Astrocyte (in vitro differentiated cells and primary cell): ENCODE measurements around the gene CAMK1D. TPM values are rescaled to one million over a fixed set of nuclear protein-coding genes. Genes with fewer than 3 reads are reported as not detected.

ENCODE experiments used
- DNase-seq: peaks from one replicate; pipeline ENCODE4 v3.0.0-alpha.2; 2010; ENCODE audit warnings: low read depth
- FAIRE-seq: peaks from 2 replicates; lab custom pipeline; 2011; peaks lifted over from hg19 to GRCh38; lab: Jason Lieb, UNC
- H2AFZ ChIP-seq: 2 replicates; pipeline ENCODE4 v1.6.0; 2012; ENCODE audit warnings: low read depth, low read length, inconsistent platforms
- H3K27ac ChIP-seq: 2 replicates; pipeline ENCODE4 v1.5.1; 2011; ENCODE audit warnings: low read depth, low read length, inconsistent platforms
- H3K27me3 ChIP-seq: 2 replicates; pipeline ENCODE4 v1.6.0; 2011; ENCODE audit warnings: low read length, inconsistent platforms; ENCODE audit not compliant: insufficient read depth
- H3K36me3 ChIP-seq: 2 replicates; pipeline ENCODE4 v1.5.1; 2011; ENCODE audit warnings: low read length, inconsistent platforms; ENCODE audit not compliant: insufficient read depth
- H3K4me1 ChIP-seq: 2 replicates; pipeline ENCODE4 v1.5.1; 2011; ENCODE audit warnings: low read length, inconsistent platforms; ENCODE audit not compliant: insufficient read depth
- H3K4me2 ChIP-seq: 2 replicates; pipeline ENCODE4 v1.6.0; 2012; ENCODE audit warnings: low read length, inconsistent platforms
- H3K4me3 ChIP-seq: 2 replicates; pipeline ENCODE4 v1.5.1; 2011; ENCODE audit warnings: low read depth, mild to moderate bottlenecking, low read length, inconsistent platforms; ENCODE audit not compliant: insufficient read depth
- H3K79me2 ChIP-seq: 2 replicates; pipeline ENCODE4 v1.6.0; 2012; ENCODE audit warnings: mild to moderate bottlenecking, low read length, inconsistent platforms; ENCODE audit not compliant: insufficient read depth
- H3K9ac ChIP-seq: 2 replicates; pipeline ENCODE4 v1.6.0; 2012; ENCODE audit warnings: mild to moderate bottlenecking, low read length, inconsistent platforms
- H3K9me3 ChIP-seq: 2 replicates; pipeline ENCODE4 v1.5.1; 2012; ENCODE audit warnings: low read depth, mild to moderate bottlenecking, low read length, inconsistent platforms; ENCODE audit not compliant: insufficient read depth
- H4K20me1 ChIP-seq: 2 replicates; pipeline ENCODE4 v1.6.0; 2012; ENCODE audit warnings: low read length, inconsistent platforms; ENCODE audit not compliant: insufficient read depth
- H3K27ac Mint-ChIP-seq: one replicate; pipeline ENCODE4 v1.8.0; 2021; ENCODE audit warnings: mild to moderate bottlenecking, mixed read lengths; ENCODE audit not compliant: unreplicated experiment
- H3K27me3 Mint-ChIP-seq: one replicate; pipeline ENCODE4 v1.8.0; 2021; ENCODE audit warnings: low read depth, mixed read lengths; ENCODE audit not compliant: unreplicated experiment
- H3K36me3 Mint-ChIP-seq: one replicate; pipeline ENCODE4 v1.8.0; 2021; ENCODE audit warnings: low read depth, mixed read lengths; ENCODE audit not compliant: unreplicated experiment
- H3K4me1 Mint-ChIP-seq: one replicate; pipeline ENCODE4 v1.8.0; 2021; ENCODE audit warnings: low read depth, mixed read lengths; ENCODE audit not compliant: unreplicated experiment
- H3K4me3 Mint-ChIP-seq: one replicate; pipeline ENCODE4 v1.8.0; 2021; ENCODE audit warnings: mild to moderate bottlenecking, moderate library complexity, mixed read lengths; ENCODE audit not compliant: unreplicated experiment
- H3K9me3 Mint-ChIP-seq: one replicate; pipeline ENCODE4 v1.8.0; 2021; ENCODE audit warnings: mild to moderate bottlenecking, mixed read lengths; ENCODE audit not compliant: unreplicated experiment
- EZH2 ChIP-seq: IDR thresholded peaks from 2 replicates; pipeline ENCODE4 v1.6.1; 2012; ENCODE audit warnings: mild to moderate bottlenecking, low read length, inconsistent platforms; ENCODE audit not compliant: insufficient read depth
- total RNA-seq: library from RNA; stranded (reverse); gene quantifications from 2 replicates; pipeline ENCODE4 v1.2.1, GENCODE V29; 2021
- TF ChIP-seq, protein P1 (sequence below): IDR thresholded peaks from 2 replicates; pipeline ENCODE4 v1.5.1; 2011; ENCODE audit warnings: low read depth, mild to moderate bottlenecking, inconsistent platforms, low read length, moderate library complexity; ENCODE audit not compliant: insufficient read depth

CAMK1D gene
- total RNA-seq, 1 donor from 2014 or later: 23.6 TPM

DNA sequence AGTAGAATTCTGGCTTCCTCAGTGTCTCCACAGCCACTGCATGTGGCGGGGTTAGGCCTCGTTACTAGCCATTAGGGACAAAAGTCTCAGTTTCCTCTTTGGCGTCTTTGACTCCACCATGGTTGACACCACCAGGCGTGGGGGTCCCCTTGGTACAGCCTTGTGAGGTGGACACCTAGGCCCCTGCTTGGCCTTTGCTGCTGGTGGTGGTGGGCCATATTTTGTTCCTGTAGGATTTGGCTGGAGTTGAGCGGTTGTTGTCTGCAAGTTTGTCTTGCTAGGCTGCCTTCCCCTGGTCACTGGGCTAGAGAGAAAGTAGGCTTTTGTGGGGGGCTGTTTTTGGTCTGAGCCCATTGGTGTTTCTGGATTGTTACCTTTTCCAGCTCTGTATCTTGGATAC is 272.7 kb downstream of the CAMK1D start:
- Histone ChIP-seq H3K27ac (no peak overlapping the region), H3K27me3 (no peaks in the 10 kb centered on the region), H3K9me3 (no peaks in the 10 kb centered on the region), H3K4me3 (no peak overlapping the region), H3K4me2 (no peak overlapping the region), H3K9ac (no peak overlapping the region), H3K4me1 (no peaks in the 10 kb centered on the region), H3K36me3 (no peaks in the 10 kb centered on the region), H4K20me1 (peaks cover 24% of the 10 kb centered on the region), H3K79me2 (peaks cover 8% of the 10 kb centered on the region), H2AFZ (no peak overlapping the region)
- FAIRE-seq (no peak), DNase-seq (no peak)
- H3K27me3 Mint-ChIP-seq: peaks cover 7% of the 10 kb centered on the region
- peaks cover 8% of the 10 kb centered on the region for H3K4me1 Mint-ChIP-seq
- TF ChIP-seq, protein P1, sequence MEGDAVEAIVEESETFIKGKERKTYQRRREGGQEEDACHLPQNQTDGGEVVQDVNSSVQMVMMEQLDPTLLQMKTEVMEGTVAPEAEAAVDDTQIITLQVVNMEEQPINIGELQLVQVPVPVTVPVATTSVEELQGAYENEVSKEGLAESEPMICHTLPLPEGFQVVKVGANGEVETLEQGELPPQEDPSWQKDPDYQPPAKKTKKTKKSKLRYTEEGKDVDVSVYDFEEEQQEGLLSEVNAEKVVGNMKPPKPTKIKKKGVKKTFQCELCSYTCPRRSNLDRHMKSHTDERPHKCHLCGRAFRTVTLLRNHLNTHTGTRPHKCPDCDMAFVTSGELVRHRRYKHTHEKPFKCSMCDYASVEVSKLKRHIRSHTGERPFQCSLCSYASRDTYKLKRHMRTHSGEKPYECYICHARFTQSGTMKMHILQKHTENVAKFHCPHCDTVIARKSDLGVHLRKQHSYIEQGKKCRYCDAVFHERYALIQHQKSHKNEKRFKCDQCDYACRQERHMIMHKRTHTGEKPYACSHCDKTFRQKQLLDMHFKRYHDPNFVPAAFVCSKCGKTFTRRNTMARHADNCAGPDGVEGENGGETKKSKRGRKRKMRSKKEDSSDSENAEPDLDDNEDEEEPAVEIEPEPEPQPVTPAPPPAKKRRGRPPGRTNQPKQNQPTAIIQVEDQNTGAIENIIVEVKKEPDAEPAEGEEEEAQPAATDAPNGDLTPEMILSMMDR: no peak
- TF ChIP-seq EZH2: no peak
- H3K27ac Mint-ChIP-seq: no peak overlapping the region
- H3K36me3 Mint-ChIP-seq: no peaks in the 10 kb centered on the region
- H3K9me3 Mint-ChIP-seq: peaks cover 6% of the 10 kb centered on the region
- no peak overlapping the region for H3K4me3 Mint-ChIP-seq

DNA sequence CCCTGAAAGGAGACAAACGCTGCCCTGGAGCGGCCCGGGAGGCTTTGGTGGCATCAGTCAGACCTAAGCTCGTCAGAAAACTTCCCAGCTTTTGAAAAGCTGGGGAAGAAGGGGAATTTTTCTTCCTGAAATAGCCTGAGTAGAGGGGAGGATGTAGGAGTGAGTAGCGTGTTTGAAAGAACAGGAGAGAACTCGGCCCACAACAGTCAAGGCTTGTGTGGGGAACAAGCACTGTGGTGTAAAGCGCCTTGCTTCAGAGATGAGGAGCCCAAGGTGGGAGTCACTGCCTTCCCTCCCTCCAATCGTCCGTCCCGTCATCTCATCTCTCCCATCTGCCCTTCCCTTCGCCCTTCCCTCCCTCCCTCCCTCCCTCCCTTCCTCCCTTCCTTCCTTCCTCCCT is 273.3 kb downstream of the CAMK1D start:
- Mint-ChIP-seq H3K27me3 (peaks cover 7% of the 10 kb centered on the region), H3K4me1 (peaks cover 8% of the 10 kb centered on the region), H3K9me3 (peaks cover 6% of the 10 kb centered on the region), H3K4me3 (no peak overlapping the region), H3K36me3 (no peaks in the 10 kb centered on the region), H3K27ac (no peak overlapping the region)
- Histone ChIP-seq H3K4me1 (no peaks in the 10 kb centered on the region), H3K4me3 (no peak overlapping the region), H3K4me2 (no peak overlapping the region), H3K36me3 (no peaks in the 10 kb centered on the region), H3K79me2 (peaks cover 8% of the 10 kb centered on the region), H4K20me1 (peaks cover 24% of the 10 kb centered on the region), H2AFZ (no peak overlapping the region), H3K27ac (no peak overlapping the region), H3K27me3 (no peaks in the 10 kb centered on the region), H3K9ac (no peak overlapping the region), H3K9me3 (no peaks in the 10 kb centered on the region)
- TF ChIP-seq EZH2: no peak
- TF ChIP-seq, protein P1: no peak
- DNase-seq (no peak), FAIRE-seq (no peak)

GRCh38 chr10:12625393-12626023 is 276.2 kb downstream of the CAMK1D start:
- Histone ChIP-seq H3K4me3 (no peak overlapping the region), H3K27ac (no peak overlapping the region), H3K27me3 (no peaks in the 10 kb centered on the region), H4K20me1 (peaks cover 20% of the 10 kb centered on the region), H3K4me2 (no peak overlapping the region), H3K36me3 (no peaks in the 10 kb centered on the region), H3K4me1 (no peaks in the 10 kb centered on the region), H2AFZ (no peak overlapping the region), H3K9me3 (no peaks in the 10 kb centered on the region), H3K9ac (no peak overlapping the region), H3K79me2 (peaks cover 8% of the 10 kb centered on the region)
- FAIRE-seq (no peak), DNase-seq (no peak)
- Mint-ChIP-seq H3K9me3 (peaks cover 5% of the 10 kb centered on the region), H3K4me1 (peaks cover 8% of the 10 kb centered on the region), H3K27ac (peak overlapping the region; percentile 45), H3K27me3 (peaks cover 7% of the 10 kb centered on the region), H3K4me3 (no peak overlapping the region), H3K36me3 (no peaks in the 10 kb centered on the region)
- TF ChIP-seq EZH2: no peak
- TF ChIP-seq, protein P1: no peak
